H1 (cell line): ENCODE results near the gene ZBTB14.

ENCODE experiments used
- CEBPB ChIP-seq: IDR thresholded peaks from 2 replicates; pipeline ENCODE4 v1.6.1; 2012; ENCODE audit warnings: low read depth, low read length
- CREB1 ChIP-seq: IDR thresholded peaks from 2 replicates; pipeline ENCODE4 v1.6.1; 2012; ENCODE audit warnings: inconsistent platforms
- EZH2 ChIP-seq: fragments of 200-600 bp; sonication (generic); IDR thresholded peaks from 2 replicates; pipeline ENCODE4 v1.7.1; 2012; ENCODE audit warnings: low read depth, mild to moderate bottlenecking, moderate library complexity, low read length, inconsistent platforms; ENCODE audit not compliant: severe bottlenecking
- JUN ChIP-seq: IDR thresholded peaks from 2 replicates; pipeline ENCODE4 v1.6.1; 2011; ENCODE audit warnings: low read depth, mild to moderate bottlenecking, improper control_type of control experiment, low read length
- KDM5A ChIP-seq: fragments of 200-600 bp; IDR thresholded peaks from 2 replicates; pipeline ENCODE4 v1.7.1; 2012; ENCODE audit warnings: mild to moderate bottlenecking, low read length, inconsistent platforms, mixed read lengths
- MAFK ChIP-seq: IDR thresholded peaks from 2 replicates; pipeline ENCODE4 v1.6.1; 2012; ENCODE audit warnings: low read depth, mild to moderate bottlenecking, improper control_type of control experiment, low read length
- POLR2A ChIP-seq, 2 experiments: IDR thresholded peaks; 1 replicate in 1 of 2; 2 replicates in 1 of 2; pipeline ENCODE4 v1.6.1; 2011; ENCODE audit warnings: low read depth in 2 of 2, low read length in 2 of 2, mild to moderate bottlenecking in 2 of 2; ENCODE audit errors: control extremely low read depth in 1 of 2
- TF ChIP-seq, protein P1 (sequence below): IDR thresholded peaks from 2 replicates; pipeline ENCODE4 v1.6.1; 2011; ENCODE audit warnings: low read length, improper control_type of control experiment
- TF ChIP-seq, protein P2 (sequence below), 3 experiments: IDR thresholded peaks; 1 replicate in 2 of 3; 2 replicates in 1 of 3; pipeline versions ENCODE4 v1.5.1 to v1.6.1; 2011; ENCODE audit warnings: low read length in 3 of 3, mild to moderate bottlenecking in 3 of 3, inconsistent platforms in 2 of 3, low read depth in 1 of 3, moderate library complexity in 1 of 3; ENCODE audit not compliant: insufficient read depth in 1 of 3; ENCODE audit errors: control extremely low read depth in 1 of 3

DNA sequence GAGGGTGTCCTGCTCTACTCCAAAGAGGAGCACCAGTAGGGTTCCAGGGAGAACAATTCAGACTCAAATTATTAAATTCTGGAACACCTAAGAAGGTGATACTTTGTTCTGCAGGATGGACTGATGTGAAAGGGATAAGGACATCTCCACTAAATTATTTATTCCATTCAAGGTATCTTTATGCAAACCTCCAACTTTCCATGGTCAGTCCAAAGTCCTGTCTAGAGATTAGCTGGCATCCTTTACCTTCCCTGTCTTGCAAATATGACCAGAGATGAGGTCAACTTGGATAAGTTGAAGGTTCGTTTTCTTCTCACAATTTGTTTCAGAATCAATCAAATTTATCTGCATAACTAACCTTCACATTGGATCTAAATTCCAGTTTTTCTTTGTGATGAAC, 8.7 kb upstream of the ZBTB14 start:
- TF ChIP-seq CREB1 (no peak), POLR2A (IDR thresholded peaks at IDR 0.05; ENCODE audit: control extremely low read depth in 1 of 2, low read depth in 2 of 2, low read length in 2 of 2) (no peak), CEBPB (no peak), JUN (no peak), EZH2 (no peak), KDM5A (no peak), MAFK (no peak)
- TF ChIP-seq, protein P1, sequence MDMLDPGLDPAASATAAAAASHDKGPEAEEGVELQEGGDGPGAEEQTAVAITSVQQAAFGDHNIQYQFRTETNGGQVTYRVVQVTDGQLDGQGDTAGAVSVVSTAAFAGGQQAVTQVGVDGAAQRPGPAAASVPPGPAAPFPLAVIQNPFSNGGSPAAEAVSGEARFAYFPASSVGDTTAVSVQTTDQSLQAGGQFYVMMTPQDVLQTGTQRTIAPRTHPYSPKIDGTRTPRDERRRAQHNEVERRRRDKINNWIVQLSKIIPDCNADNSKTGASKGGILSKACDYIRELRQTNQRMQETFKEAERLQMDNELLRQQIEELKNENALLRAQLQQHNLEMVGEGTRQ, result no peak
- TF ChIP-seq, protein P2, sequence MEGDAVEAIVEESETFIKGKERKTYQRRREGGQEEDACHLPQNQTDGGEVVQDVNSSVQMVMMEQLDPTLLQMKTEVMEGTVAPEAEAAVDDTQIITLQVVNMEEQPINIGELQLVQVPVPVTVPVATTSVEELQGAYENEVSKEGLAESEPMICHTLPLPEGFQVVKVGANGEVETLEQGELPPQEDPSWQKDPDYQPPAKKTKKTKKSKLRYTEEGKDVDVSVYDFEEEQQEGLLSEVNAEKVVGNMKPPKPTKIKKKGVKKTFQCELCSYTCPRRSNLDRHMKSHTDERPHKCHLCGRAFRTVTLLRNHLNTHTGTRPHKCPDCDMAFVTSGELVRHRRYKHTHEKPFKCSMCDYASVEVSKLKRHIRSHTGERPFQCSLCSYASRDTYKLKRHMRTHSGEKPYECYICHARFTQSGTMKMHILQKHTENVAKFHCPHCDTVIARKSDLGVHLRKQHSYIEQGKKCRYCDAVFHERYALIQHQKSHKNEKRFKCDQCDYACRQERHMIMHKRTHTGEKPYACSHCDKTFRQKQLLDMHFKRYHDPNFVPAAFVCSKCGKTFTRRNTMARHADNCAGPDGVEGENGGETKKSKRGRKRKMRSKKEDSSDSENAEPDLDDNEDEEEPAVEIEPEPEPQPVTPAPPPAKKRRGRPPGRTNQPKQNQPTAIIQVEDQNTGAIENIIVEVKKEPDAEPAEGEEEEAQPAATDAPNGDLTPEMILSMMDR (IDR thresholded peaks at IDR 0.05; ENCODE audit: control extremely low read depth in 1 of 3, insufficient read depth in 1 of 3, low read depth in 1 of 3, low read length in 3 of 3), result no peak
